IMR-90 (cell line): Measurements from ENCODE around the gene PTPRN2. TPM values are rescaled to one million over a fixed set of nuclear protein-coding genes. Genes with fewer than 3 reads are reported as not detected.
A peak's percentile ranks its signal among the peaks of the same experiment; 100 is the strongest.

ENCODE experiments used
- ATAC-seq: fragments of 200-7000 bp; cut with Tn5 transposase; 2 replicates; pipeline ENCODE4 v1.9.1; 2020; ENCODE audit warnings: low read depth, mild to moderate bottlenecking, moderate library complexity
- BruUV-seq: library from RNA; stranded (reverse); fragments of 400-500 nt; replicated peaks from 2 replicates; lab custom pipeline; 2021; lab: Mats Ljungman, UMichigan
- CTCF ChIA-PET: fragments of 300-600 bp; formaldehyde crosslinking; extraction: SDS; loops from one replicate; lab custom pipeline; 2021; ENCODE audit warnings: antibody characterized with exemption; lab: Yijun Ruan, JAX
- POLR2A ChIA-PET: fragments of 300-600 bp; sonication (Branson Sonifier 250); formaldehyde crosslinking; loops from one replicate; lab custom pipeline; 2022; ENCODE audit warnings: antibody characterized with exemption; ENCODE audit not compliant: unreplicated experiment; lab: Charles Lee
- DNase-seq: peaks from one replicate; pipeline ENCODE4 v3.0.0; 2013
- H2AFZ ChIP-seq: replicated peaks from 2 replicates; pipeline ENCODE3; 2013; ENCODE audit warnings: low read length, mild to moderate bottlenecking; ENCODE audit not compliant: poor library complexity
- H2AK5ac ChIP-seq: 2 replicates; pipeline ENCODE4 v1.6.1; 2013; ENCODE audit warnings: low read depth, low read length, inconsistent platforms
- H2AK9ac ChIP-seq: replicated peaks from 2 replicates; pipeline ENCODE3; 2013; ENCODE audit warnings: mild to moderate bottlenecking, low read depth, low read length, moderate library complexity; ENCODE audit not compliant: poor library complexity
- H2BK120ac ChIP-seq: 2 replicates; pipeline ENCODE4 v1.6.1; 2013; ENCODE audit warnings: low read depth, low read length, inconsistent platforms
- H2BK15ac ChIP-seq: 3 replicates; pipeline ENCODE4 v1.6.1; 2013; ENCODE audit warnings: low read depth, low read length, inconsistent platforms
- H2BK20ac ChIP-seq: 2 replicates; pipeline ENCODE4 v1.6.1; 2013; ENCODE audit warnings: low read depth, mild to moderate bottlenecking, inconsistent platforms, low read length, moderate library complexity
- H2BK5ac ChIP-seq: 2 replicates; pipeline ENCODE4 v1.6.1; 2013; ENCODE audit warnings: mild to moderate bottlenecking, low read depth, low read length, inconsistent platforms; ENCODE audit not compliant: poor library complexity, severe bottlenecking
- H3K14ac ChIP-seq: replicated peaks from 2 replicates; pipeline ENCODE4 v1.6.1; 2013; ENCODE audit warnings: low read depth, low read length, inconsistent platforms
- H3K18ac ChIP-seq: 2 replicates; pipeline ENCODE4 v1.6.1; 2013; ENCODE audit warnings: low read depth, low read length, control low read depth
- H3K23ac ChIP-seq: 2 replicates; pipeline ENCODE4 v1.6.1; 2013; ENCODE audit warnings: low read depth, low read length, inconsistent platforms
- H3K27ac ChIP-seq: 2 replicates; pipeline ENCODE4 v1.5.1; 2013; ENCODE audit warnings: mild to moderate bottlenecking, control low read depth, low read length; ENCODE audit not compliant: insufficient read depth
- H3K27me3 ChIP-seq: 2 replicates; pipeline ENCODE4 v1.6.1; 2013; ENCODE audit warnings: low read length; ENCODE audit not compliant: control insufficient read depth, insufficient read depth
- H3K36me3 ChIP-seq: 2 replicates; pipeline ENCODE4 v1.6.1; 2013; ENCODE audit warnings: low read length, mixed read lengths; ENCODE audit not compliant: control insufficient read depth, insufficient read depth
- H3K4ac ChIP-seq: 2 replicates; pipeline ENCODE4 v1.6.1; 2013; ENCODE audit warnings: low read depth, low read length, inconsistent platforms
- H3K4me1 ChIP-seq: 2 replicates; pipeline ENCODE4 v1.6.1; 2013; ENCODE audit warnings: low read length, mixed read lengths; ENCODE audit not compliant: control insufficient read depth, insufficient read depth
- H3K4me2 ChIP-seq: 2 replicates; pipeline ENCODE4 v1.6.1; 2013; ENCODE audit warnings: low read depth, mild to moderate bottlenecking, control low read depth, low read length, moderate library complexity
- H3K4me3 ChIP-seq: 2 replicates; pipeline ENCODE4 v1.5.1; 2013; ENCODE audit warnings: low read depth, mild to moderate bottlenecking, control low read depth, low read length, moderate library complexity; ENCODE audit not compliant: insufficient read depth
- H3K56ac ChIP-seq: 2 replicates; pipeline ENCODE4 v1.6.1; 2013; ENCODE audit warnings: low read length, inconsistent platforms; ENCODE audit not compliant: insufficient read depth; ENCODE audit errors: extremely low read depth
- H3K79me1 ChIP-seq, 2 experiments: 2 replicates each; pipeline ENCODE4 v1.6.1; 2013; ENCODE audit warnings: low read length in 2 of 2, inconsistent platforms in 1 of 2, low read depth in 1 of 2
- H3K9ac ChIP-seq: 2 replicates; pipeline ENCODE4 v1.6.1; 2013; ENCODE audit warnings: low read depth, low read length, control low read depth
- H3K9me1 ChIP-seq: 2 replicates; pipeline ENCODE4 v1.6.1; 2013; ENCODE audit warnings: low read length, inconsistent platforms; ENCODE audit not compliant: insufficient read depth
- H3K9me3 ChIP-seq: 2 replicates; pipeline ENCODE4 v1.6.1; 2013; ENCODE audit warnings: low read length; ENCODE audit not compliant: control insufficient read depth, insufficient read depth
- H4K20me1 ChIP-seq: 2 replicates; pipeline ENCODE4 v1.6.1; 2013; ENCODE audit warnings: low read length, inconsistent platforms; ENCODE audit not compliant: insufficient read depth
- H4K5ac ChIP-seq: 2 replicates; pipeline ENCODE4 v1.6.1; 2013; ENCODE audit warnings: mild to moderate bottlenecking, low read depth, low read length, control low read depth
- H4K8ac ChIP-seq, 2 experiments: 2 replicates each; pipeline ENCODE4 v1.6.1; 2013; ENCODE audit warnings: low read depth in 2 of 2, low read length in 2 of 2, control low read depth in 1 of 2, inconsistent platforms in 1 of 2
- H4K91ac ChIP-seq: 2 replicates; pipeline ENCODE4 v1.6.1; 2013; ENCODE audit warnings: low read depth, low read length, inconsistent platforms; ENCODE audit not compliant: insufficient read depth
- BHLHE40 ChIP-seq: fragments of 150-350 bp; IDR thresholded peaks from 2 replicates; pipeline ENCODE4 v1.6.1; 2016; ENCODE audit warnings: mild to moderate bottlenecking, low read depth, low read length
- CEBPB ChIP-seq: IDR thresholded peaks from 2 replicates; pipeline ENCODE4 v1.6.1; 2012; ENCODE audit warnings: low read depth, low read length, improper control_type of control experiment
- CHD1 ChIP-seq: IDR thresholded peaks from 2 replicates; pipeline ENCODE4 v1.6.1; 2012; ENCODE audit warnings: low read depth, low read length, improper control_type of control experiment
- CTCF ChIP-seq: conservative IDR thresholded peaks from 2 replicates; pipeline ENCODE4 v1.5.1; 2012; ENCODE audit warnings: mild to moderate bottlenecking, low read depth, low read length, improper control_type of control experiment
- ELK1 ChIP-seq: fragments of 150-350 bp; IDR thresholded peaks from 2 replicates; pipeline ENCODE4 v1.6.1; 2016; ENCODE audit warnings: low read depth, mild to moderate bottlenecking, low read length, moderate library complexity, borderline replicate concordance
- FOS ChIP-seq: fragments of 150-350 bp; IDR thresholded peaks from 2 replicates; pipeline ENCODE4 v1.6.1; 2016; ENCODE audit warnings: low read depth, low read length
- MAFK ChIP-seq: IDR thresholded peaks from 2 replicates; pipeline ENCODE4 v1.6.1; 2012; ENCODE audit warnings: low read depth, low read length, improper control_type of control experiment
- MAZ ChIP-seq: IDR thresholded peaks from 2 replicates; pipeline ENCODE4 v1.6.1; 2012; ENCODE audit warnings: low read depth, mild to moderate bottlenecking, low read length, improper control_type of control experiment, moderate library complexity, borderline replicate concordance
- MXI1 ChIP-seq: IDR thresholded peaks from 2 replicates; pipeline ENCODE4 v1.6.1; 2012; ENCODE audit warnings: low read depth, mild to moderate bottlenecking, low read length, moderate library complexity, borderline replicate concordance
- NFE2L2 ChIP-seq: fragments of 150-350 bp; IDR thresholded peaks from 2 replicates; pipeline ENCODE4 v1.6.1; 2016; ENCODE audit warnings: low read depth, mild to moderate bottlenecking, low read length
- POLR2A ChIP-seq: IDR thresholded peaks from 2 replicates; pipeline ENCODE4 v1.6.1; 2012; ENCODE audit warnings: mild to moderate bottlenecking, low read depth, low read length
- RAD21 ChIP-seq: IDR thresholded peaks from 2 replicates; pipeline ENCODE4 v1.6.1; 2012; ENCODE audit warnings: low read length, improper control_type of control experiment
- RCOR1 ChIP-seq: IDR thresholded peaks from 2 replicates; pipeline ENCODE4 v1.6.1; 2012; ENCODE audit warnings: mild to moderate bottlenecking, low read length, improper control_type of control experiment; ENCODE audit not compliant: insufficient replicate concordance
- RFX5 ChIP-seq: IDR thresholded peaks from 2 replicates; pipeline ENCODE4 v1.8.0; 2012; ENCODE audit warnings: low read depth, mild to moderate bottlenecking, low read length, moderate library complexity
- SMC3 ChIP-seq: fragments of 150-350 bp; IDR thresholded peaks from 2 replicates; pipeline ENCODE4 v1.6.1; 2016; ENCODE audit warnings: low read depth, mild to moderate bottlenecking, antibody characterized with exemption, low read length, moderate library complexity
- USF2 ChIP-seq: fragments of 150-350 bp; IDR thresholded peaks from 2 replicates; pipeline ENCODE4 v1.6.1; 2017; ENCODE audit warnings: mild to moderate bottlenecking, antibody characterized with exemption, low read length, low read depth
- WGBS, 2 experiments: methylation state at CpG; one replicate each; pipeline versions ENCODE4 v1.1.5 to v1.1.7; 2013; ENCODE audit warnings: missing lambda C conversion rate in 2 of 2; ENCODE audit not compliant: insufficient read length in 1 of 2; ENCODE audit errors: extremely low coverage in 2 of 2; 5-methylcytosine and 5-hydroxymethylcytosine counted together
- dilution Hi-C: fragments of 300-500 bp; cut with HindIII; formaldehyde crosslinking; loops from one replicate; pipeline ENCODE4 v1.14.3; 2018; ENCODE audit warnings: low sequenced_read_pairs; ENCODE audit not compliant: unreplicated experiment
- in situ Hi-C: fragments of 300-500 bp; cut with MboI; formaldehyde crosslinking; loops from 3 replicates; pipeline ENCODE4 v1.14.3; 2019; ENCODE audit warnings: low sequenced_read_pairs, inconsistent platforms, mixed read lengths
- intact Hi-C: fragments of 100-400 bp; cut with micrococcal nuclease; formaldehyde crosslinking; loops from 2 replicates; pipeline ENCODE4 v1.10.0; 2022
- polyA plus RNA-seq, 3 experiments: library from polyadenylated mRNA; depleted of rRNA; stranded (reverse); fragments of >200 nt; gene quantifications; 2 replicates each; pipeline ENCODE4 v1.2.3, GENCODE V29; 2012; ENCODE audit warnings: low replicate concordance in 1 of 3
- total RNA-seq: library from RNA; depleted of rRNA; stranded (reverse); fragments of >200 nt; gene quantifications from 2 replicates; pipeline ENCODE4 v1.2.3, GENCODE V29; 2012

Gene PTPRN2
- total and polyA plus RNA-seq, 2 of the 4 experiments (the other 2 are of a cell fraction), result 0.03 TPM; not detected in 1

GRCh38 chr7:158350166-158350900 lies 237.3 kb downstream of the PTPRN2 start:
- DNase-seq (no peak), ATAC-seq (no peak)
- Histone ChIP-seq H2BK15ac (no peak overlapping the region), H2BK20ac (no peak overlapping the region), H3K9me1 (no peaks in the 10 kb centered on the region), H2BK5ac (no peak overlapping the region), H3K4me3 (no peak overlapping the region), H3K4me2 (no peak overlapping the region), H3K27ac (no peak overlapping the region), H3K14ac (no peak overlapping the region), H3K4ac (no peak overlapping the region), H3K9ac (no peak overlapping the region), H4K5ac (no peak overlapping the region), H2AK5ac (no peak overlapping the region), H4K91ac (no peak overlapping the region), H3K18ac (no peak overlapping the region), H3K79me1 (no peaks in the 10 kb centered on the region), H3K23ac (no peak overlapping the region), H3K36me3 (no peaks in the 10 kb centered on the region), H2AK9ac (no peak overlapping the region), H2BK120ac (no peak overlapping the region), H3K4me1 (no peaks in the 10 kb centered on the region), H4K20me1 (no peaks in the 10 kb centered on the region), H4K8ac (no peak overlapping the region), H3K56ac (no peak overlapping the region), H3K9me3 (peaks cover 32% of the 10 kb centered on the region), H2AFZ (peak overlapping the region; percentile 21), H3K27me3 (no peaks in the 10 kb centered on the region)
- POLR2A ChIA-PET, result no interaction called here
- TF ChIP-seq FOS (no peak), POLR2A (no peak), SMC3 (no peak), USF2 (no peak), CHD1 (no peak), RAD21 (no peak), BHLHE40 (no peak), CEBPB (no peak), MXI1 (no peak), RCOR1 (no peak), MAZ (no peak), CTCF (no peak), ELK1 (no peak), MAFK (no peak), RFX5 (no peak), NFE2L2 (no peak)
- CTCF ChIA-PET, result no interaction called here
- dilution Hi-C loops, result no loop called here
- in situ Hi-C loops, result no loop called here
- 100% methylated on average over 1 of the region's 12 CpGs; no CpG with 5 or more reads in 1 of the 2 experiments for WGBS, 2 experiments
- BruUV-seq, result no TSS peak
- intact Hi-C loops, result no loop called here
